ENCODE measurements around the gene USP13. TPM values are rescaled to one million over a fixed set of nuclear protein-coding genes. Genes with fewer than 3 reads are reported as not detected.

Gene USP13
- total RNA-seq, 6 experiments from 2014 or later, result 17.1 to 25.0 (median 21.5) TPM

DNA sequence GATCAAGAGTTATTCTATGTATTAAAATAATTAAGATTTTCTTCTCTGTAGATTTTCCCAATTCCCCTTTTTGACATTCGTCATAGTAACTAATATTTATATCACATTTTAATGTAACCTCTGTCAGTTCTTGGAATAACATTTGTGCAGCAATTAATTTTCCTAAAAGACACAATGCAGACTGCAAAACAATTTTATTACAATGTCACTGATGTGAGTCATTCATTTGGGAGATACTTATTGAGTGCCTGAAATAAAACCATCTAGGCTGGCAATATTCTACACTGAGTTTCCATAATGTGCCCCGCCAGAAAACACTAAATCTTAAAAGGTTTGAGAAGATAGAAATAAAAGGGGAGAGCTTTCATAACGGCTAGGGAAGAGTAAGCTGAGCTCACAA, 6.7 kb upstream of the USP13 start:
- H3K9me3 Mint-ChIP-seq, result no peaks in the 10 kb centered on the region
- H3K27ac Mint-ChIP-seq, result no peak overlapping the region
- peaks cover 17% of the 10 kb centered on the region for H3K4me1 Mint-ChIP-seq (ENCODE audit: low read depth)
- no peak overlapping the region for H3K4me3 Mint-ChIP-seq
- no peak for DNase-seq
- TF ChIP-seq, protein P1, sequence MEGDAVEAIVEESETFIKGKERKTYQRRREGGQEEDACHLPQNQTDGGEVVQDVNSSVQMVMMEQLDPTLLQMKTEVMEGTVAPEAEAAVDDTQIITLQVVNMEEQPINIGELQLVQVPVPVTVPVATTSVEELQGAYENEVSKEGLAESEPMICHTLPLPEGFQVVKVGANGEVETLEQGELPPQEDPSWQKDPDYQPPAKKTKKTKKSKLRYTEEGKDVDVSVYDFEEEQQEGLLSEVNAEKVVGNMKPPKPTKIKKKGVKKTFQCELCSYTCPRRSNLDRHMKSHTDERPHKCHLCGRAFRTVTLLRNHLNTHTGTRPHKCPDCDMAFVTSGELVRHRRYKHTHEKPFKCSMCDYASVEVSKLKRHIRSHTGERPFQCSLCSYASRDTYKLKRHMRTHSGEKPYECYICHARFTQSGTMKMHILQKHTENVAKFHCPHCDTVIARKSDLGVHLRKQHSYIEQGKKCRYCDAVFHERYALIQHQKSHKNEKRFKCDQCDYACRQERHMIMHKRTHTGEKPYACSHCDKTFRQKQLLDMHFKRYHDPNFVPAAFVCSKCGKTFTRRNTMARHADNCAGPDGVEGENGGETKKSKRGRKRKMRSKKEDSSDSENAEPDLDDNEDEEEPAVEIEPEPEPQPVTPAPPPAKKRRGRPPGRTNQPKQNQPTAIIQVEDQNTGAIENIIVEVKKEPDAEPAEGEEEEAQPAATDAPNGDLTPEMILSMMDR (IDR thresholded peaks at IDR 0.05), result no peak
- H3K36me3 Mint-ChIP-seq (ENCODE audit: low read depth), result no peaks in the 10 kb centered on the region
- peaks cover 3% of the 10 kb centered on the region; the same call in 1 of the 2 replicates for H3K27me3 Mint-ChIP-seq (ENCODE audit: insufficient read depth)

DNA sequence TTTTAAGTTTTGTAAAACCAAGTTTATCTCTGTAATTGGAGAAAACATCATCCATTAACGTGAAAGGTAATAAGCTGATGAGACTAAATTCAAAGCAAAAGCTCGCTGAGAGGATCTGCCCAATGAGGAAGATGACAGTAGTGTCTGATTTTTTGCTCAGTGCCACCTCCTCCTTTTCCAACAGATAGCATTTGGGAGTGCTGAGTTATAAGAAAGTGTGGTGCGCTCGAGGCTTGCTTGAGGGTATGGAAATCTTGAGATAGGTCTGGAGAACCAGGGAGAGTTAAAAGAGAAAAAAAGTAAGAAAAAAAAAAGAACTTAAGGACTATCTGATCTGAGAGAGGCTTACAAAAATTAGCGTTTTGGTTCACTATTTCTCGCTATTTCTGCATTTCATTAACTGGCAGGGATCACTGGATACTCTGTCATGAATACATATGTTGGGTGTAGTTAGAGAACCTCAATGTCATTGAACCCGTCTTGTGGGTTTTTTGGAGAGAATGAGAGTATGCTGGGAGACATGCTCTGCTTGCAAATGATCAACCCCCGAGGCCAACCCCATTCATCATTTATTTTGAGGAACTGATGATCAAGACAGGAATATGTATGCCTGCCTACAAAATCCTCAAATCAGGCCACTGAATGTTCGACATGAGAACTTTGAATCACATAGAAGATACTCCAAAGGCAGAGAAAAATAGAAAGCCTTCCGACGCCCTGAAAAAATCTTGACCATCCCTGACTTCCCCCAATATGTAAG, 973 bp upstream of the USP13 start:
- peaks cover under 1% of the 10 kb centered on the region; the same call in 1 of the 2 replicates for H3K27me3 Mint-ChIP-seq (ENCODE audit: insufficient read depth)
- H3K4me3 Mint-ChIP-seq, result peak overlapping the region; percentile 94
- H3K27ac Mint-ChIP-seq, result peak overlapping the region; percentile 91
- H3K4me1 Mint-ChIP-seq (ENCODE audit: low read depth), result peaks cover 41% of the 10 kb centered on the region
- DNase-seq, result no peak
- TF ChIP-seq, protein P1 (IDR thresholded peaks at IDR 0.05), result no peak
- peaks cover 17% of the 10 kb centered on the region for H3K36me3 Mint-ChIP-seq (ENCODE audit: low read depth)
- no peaks in the 10 kb centered on the region for H3K9me3 Mint-ChIP-seq

DNA sequence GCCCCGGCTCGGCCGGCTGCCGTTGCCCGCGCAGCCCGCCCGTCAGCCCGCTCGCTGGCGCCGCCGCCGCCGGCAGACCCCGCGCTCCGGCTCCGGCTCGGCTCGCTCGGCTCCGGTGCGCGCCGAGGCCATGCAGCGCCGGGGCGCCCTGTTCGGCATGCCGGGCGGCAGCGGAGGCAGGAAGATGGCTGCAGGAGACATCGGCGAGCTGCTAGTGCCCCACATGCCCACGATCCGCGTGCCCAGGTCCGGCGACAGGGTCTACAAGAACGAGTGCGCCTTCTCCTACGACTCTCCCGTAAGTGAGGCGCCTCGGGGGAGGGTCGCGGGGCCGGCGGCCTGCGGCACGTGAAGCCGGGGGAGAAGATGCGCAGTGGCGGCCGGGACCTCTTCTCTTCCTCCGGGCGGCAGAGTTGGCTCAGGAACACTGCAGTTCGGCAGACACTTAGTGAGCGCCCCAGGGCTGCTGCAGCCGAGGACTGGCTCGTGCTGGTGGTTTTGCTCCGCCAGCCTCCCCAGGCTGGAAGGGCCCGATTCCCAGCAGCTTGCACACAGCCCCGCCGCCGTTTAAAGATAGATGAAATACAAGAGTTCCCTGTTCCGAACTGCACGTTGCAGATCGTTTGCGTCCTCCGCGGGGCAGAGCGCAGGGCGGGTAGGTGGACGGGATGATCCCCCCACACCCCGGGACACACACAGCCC, 407 bp downstream of the USP13 start:
- no peaks in the 10 kb centered on the region for H3K27me3 Mint-ChIP-seq (ENCODE audit: insufficient read depth)
- peaks cover 18% of the 10 kb centered on the region for H3K36me3 Mint-ChIP-seq (ENCODE audit: low read depth)
- DNase-seq, result peak; percentile 86
- TF ChIP-seq, protein P1 (IDR thresholded peaks at IDR 0.05), result peak; percentile 8; the same call in 1 of the 2 replicates
- peak overlapping the region; percentile 94 for H3K4me3 Mint-ChIP-seq
- peaks cover 48% of the 10 kb centered on the region for H3K4me1 Mint-ChIP-seq (ENCODE audit: low read depth)
- peak overlapping the region; percentile 92 for H3K27ac Mint-ChIP-seq
- H3K9me3 Mint-ChIP-seq, result no peaks in the 10 kb centered on the region

DNA sequence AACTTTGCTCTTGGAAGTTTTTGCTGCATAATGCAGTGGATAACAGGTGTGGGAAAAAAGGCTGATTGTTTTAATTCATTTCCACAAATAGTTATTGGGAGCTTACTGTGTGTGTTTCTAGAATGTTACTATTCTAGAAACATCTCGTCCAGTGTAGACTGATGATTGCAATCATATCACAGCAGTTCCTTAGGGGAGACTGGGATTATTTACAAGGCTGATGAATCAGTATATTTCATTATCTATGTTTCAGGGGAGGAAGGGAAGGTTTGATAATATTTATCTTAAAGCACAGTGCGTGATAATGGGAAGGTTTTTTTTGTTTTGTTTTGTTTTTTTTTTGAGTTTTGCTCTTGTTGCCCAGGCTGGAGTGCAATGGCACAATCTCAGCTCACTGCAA, 2.4 kb downstream of the USP13 start:
- H3K27ac Mint-ChIP-seq, result no peak overlapping the region; the same call in none of the 2 replicates
- TF ChIP-seq, protein P1 (IDR thresholded peaks at IDR 0.05), result no peak
- H3K9me3 Mint-ChIP-seq, result no peaks in the 10 kb centered on the region
- H3K27me3 Mint-ChIP-seq (ENCODE audit: insufficient read depth), result no peaks in the 10 kb centered on the region
- H3K4me1 Mint-ChIP-seq (ENCODE audit: low read depth), result peaks cover 54% of the 10 kb centered on the region
- DNase-seq, result no peak
- peak overlapping the region; percentile 94 for H3K4me3 Mint-ChIP-seq
- H3K36me3 Mint-ChIP-seq (ENCODE audit: low read depth), result peaks cover 18% of the 10 kb centered on the region

DNA sequence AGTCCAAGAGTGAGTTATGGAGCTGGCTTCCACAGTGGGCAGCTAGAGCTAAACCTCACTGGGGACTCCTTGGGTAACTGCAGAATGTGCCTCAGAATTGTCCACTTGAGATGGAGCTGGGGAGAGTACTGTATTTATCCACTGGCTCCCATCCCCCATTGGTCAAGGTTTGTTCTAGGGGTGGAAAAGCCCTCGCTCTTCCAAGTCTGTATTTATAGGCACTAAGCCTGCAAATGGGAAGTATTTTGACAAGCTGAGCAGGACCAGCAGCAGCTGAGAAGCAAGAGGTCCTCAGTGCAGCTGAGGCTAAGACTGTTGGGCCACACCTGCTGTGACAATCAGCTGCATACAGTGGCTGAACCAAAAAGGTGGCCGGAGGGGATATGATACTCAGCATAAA, 5.8 kb downstream of the USP13 start:
- peaks cover 54% of the 10 kb centered on the region for H3K4me1 Mint-ChIP-seq (ENCODE audit: low read depth)
- TF ChIP-seq, protein P1 (IDR thresholded peaks at IDR 0.05), result no peak
- no peak for DNase-seq
- no peak overlapping the region for H3K4me3 Mint-ChIP-seq
- no peaks in the 10 kb centered on the region for H3K27me3 Mint-ChIP-seq (ENCODE audit: insufficient read depth)
- H3K27ac Mint-ChIP-seq, result no peak overlapping the region
- H3K36me3 Mint-ChIP-seq (ENCODE audit: low read depth), result peaks cover 18% of the 10 kb centered on the region
- no peaks in the 10 kb centered on the region for H3K9me3 Mint-ChIP-seq
